ENCODE data around the gene PM20D2. TPM values are rescaled to one million over a fixed set of nuclear protein-coding genes. Genes with fewer than 3 reads are reported as not detected.

The PM20D2 gene
- total and polyA plus RNA-seq, 2 of the 13 experiments (the other 11 are each of a cell fraction or from before 2014, with no cell fraction given), result 13.3 to 26.3 TPM

DNA sequence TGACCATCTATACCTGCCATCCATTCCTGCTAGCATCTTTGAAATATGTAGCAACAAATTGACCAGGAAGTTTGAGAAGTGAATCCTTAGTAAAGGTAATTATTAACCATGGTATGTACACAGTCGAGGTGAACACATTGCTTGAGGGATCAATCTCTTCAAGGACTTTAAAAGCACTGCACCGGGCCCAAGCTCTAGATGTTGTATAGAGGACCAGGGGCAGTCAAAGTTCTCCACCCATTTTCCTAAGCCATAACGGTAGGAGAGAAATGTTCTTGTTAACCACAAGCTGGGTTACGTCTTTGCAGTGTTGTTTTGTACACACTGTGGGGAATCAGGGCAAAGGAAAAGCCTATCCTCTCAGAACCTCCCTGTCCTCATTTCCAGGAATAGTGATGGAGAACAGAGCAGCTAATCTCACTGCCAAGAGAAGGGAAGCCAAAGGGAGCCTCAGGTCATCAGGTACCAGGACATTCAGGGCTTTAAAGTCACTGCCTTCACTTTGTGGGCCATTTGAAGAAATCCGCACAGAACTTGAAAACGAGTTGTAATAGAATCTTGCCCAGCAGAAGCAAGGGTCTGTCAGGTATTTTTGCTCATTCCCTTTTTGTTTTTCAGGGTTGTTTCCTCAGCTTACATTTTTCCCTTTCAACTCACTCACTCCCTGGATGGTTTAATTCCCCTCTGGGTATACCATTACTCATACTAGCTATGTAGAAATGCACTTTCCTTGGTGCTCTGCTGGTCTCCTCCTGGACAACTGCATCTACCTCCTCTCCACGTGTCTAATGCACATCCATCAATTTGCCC lies 5.3 kb upstream of the PM20D2 start (continued):
- TF ChIP-seq, protein P1, sequence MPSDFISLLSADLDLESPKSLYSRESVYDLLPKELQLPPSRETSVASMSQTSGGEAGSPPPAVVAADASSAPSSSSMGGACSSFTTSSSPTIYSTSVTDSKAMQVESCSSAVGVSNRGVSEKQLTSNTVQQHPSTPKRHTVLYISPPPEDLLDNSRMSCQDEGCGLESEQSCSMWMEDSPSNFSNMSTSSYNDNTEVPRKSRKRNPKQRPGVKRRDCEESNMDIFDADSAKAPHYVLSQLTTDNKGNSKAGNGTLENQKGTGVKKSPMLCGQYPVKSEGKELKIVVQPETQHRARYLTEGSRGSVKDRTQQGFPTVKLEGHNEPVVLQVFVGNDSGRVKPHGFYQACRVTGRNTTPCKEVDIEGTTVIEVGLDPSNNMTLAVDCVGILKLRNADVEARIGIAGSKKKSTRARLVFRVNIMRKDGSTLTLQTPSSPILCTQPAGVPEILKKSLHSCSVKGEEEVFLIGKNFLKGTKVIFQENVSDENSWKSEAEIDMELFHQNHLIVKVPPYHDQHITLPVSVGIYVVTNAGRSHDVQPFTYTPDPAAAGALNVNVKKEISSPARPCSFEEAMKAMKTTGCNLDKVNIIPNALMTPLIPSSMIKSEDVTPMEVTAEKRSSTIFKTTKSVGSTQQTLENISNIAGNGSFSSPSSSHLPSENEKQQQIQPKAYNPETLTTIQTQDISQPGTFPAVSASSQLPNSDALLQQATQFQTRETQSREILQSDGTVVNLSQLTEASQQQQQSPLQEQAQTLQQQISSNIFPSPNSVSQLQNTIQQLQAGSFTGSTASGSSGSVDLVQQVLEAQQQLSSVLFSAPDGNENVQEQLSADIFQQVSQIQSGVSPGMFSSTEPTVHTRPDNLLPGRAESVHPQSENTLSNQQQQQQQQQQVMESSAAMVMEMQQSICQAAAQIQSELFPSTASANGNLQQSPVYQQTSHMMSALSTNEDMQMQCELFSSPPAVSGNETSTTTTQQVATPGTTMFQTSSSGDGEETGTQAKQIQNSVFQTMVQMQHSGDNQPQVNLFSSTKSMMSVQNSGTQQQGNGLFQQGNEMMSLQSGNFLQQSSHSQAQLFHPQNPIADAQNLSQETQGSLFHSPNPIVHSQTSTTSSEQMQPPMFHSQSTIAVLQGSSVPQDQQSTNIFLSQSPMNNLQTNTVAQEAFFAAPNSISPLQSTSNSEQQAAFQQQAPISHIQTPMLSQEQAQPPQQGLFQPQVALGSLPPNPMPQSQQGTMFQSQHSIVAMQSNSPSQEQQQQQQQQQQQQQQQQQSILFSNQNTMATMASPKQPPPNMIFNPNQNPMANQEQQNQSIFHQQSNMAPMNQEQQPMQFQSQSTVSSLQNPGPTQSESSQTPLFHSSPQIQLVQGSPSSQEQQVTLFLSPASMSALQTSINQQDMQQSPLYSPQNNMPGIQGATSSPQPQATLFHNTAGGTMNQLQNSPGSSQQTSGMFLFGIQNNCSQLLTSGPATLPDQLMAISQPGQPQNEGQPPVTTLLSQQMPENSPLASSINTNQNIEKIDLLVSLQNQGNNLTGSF (CRISPR knock-in tag; IDR thresholded peaks at IDR 0.05), result no peak
- TF ChIP-seq ZNF878 (CRISPR knock-in tag; IDR thresholded peaks at IDR 0.05) (no peak), PTBP1 (IDR thresholded peaks at IDR 0.05; ENCODE audit: low read depth, low read length, poor library complexity, severe bottlenecking) (no peak), MTA3 (CRISPR knock-in tag; IDR thresholded peaks at IDR 0.05) (no peak), HIVEP1 (CRISPR knock-in tag; IDR thresholded peaks at IDR 0.05) (no peak), ZNF235 (CRISPR knock-in tag; IDR thresholded peaks at IDR 0.05; ENCODE audit: borderline replicate concordance) (no peak)
- TF ChIP-seq, protein P2, sequence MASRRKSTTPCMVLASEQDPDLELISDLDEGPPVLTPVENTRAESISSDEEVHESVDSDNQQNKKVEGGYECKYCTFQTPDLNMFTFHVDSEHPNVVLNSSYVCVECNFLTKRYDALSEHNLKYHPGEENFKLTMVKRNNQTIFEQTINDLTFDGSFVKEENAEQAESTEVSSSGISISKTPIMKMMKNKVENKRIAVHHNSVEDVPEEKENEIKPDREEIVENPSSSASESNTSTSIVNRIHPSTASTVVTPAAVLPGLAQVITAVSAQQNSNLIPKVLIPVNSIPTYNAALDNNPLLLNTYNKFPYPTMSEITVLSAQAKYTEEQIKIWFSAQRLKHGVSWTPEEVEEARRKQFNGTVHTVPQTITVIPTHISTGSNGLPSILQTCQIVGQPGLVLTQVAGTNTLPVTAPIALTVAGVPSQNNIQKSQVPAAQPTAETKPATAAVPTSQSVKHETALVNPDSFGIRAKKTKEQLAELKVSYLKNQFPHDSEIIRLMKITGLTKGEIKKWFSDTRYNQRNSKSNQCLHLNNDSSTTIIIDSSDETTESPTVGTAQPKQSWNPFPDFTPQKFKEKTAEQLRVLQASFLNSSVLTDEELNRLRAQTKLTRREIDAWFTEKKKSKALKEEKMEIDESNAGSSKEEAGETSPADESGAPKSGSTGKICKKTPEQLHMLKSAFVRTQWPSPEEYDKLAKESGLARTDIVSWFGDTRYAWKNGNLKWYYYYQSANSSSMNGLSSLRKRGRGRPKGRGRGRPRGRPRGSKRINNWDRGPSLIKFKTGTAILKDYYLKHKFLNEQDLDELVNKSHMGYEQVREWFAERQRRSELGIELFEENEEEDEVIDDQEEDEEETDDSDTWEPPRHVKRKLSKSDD (CRISPR knock-in tag; IDR thresholded peaks at IDR 0.05; ENCODE audit: low read depth), result no peak
- TF ChIP-seq, protein P3, sequence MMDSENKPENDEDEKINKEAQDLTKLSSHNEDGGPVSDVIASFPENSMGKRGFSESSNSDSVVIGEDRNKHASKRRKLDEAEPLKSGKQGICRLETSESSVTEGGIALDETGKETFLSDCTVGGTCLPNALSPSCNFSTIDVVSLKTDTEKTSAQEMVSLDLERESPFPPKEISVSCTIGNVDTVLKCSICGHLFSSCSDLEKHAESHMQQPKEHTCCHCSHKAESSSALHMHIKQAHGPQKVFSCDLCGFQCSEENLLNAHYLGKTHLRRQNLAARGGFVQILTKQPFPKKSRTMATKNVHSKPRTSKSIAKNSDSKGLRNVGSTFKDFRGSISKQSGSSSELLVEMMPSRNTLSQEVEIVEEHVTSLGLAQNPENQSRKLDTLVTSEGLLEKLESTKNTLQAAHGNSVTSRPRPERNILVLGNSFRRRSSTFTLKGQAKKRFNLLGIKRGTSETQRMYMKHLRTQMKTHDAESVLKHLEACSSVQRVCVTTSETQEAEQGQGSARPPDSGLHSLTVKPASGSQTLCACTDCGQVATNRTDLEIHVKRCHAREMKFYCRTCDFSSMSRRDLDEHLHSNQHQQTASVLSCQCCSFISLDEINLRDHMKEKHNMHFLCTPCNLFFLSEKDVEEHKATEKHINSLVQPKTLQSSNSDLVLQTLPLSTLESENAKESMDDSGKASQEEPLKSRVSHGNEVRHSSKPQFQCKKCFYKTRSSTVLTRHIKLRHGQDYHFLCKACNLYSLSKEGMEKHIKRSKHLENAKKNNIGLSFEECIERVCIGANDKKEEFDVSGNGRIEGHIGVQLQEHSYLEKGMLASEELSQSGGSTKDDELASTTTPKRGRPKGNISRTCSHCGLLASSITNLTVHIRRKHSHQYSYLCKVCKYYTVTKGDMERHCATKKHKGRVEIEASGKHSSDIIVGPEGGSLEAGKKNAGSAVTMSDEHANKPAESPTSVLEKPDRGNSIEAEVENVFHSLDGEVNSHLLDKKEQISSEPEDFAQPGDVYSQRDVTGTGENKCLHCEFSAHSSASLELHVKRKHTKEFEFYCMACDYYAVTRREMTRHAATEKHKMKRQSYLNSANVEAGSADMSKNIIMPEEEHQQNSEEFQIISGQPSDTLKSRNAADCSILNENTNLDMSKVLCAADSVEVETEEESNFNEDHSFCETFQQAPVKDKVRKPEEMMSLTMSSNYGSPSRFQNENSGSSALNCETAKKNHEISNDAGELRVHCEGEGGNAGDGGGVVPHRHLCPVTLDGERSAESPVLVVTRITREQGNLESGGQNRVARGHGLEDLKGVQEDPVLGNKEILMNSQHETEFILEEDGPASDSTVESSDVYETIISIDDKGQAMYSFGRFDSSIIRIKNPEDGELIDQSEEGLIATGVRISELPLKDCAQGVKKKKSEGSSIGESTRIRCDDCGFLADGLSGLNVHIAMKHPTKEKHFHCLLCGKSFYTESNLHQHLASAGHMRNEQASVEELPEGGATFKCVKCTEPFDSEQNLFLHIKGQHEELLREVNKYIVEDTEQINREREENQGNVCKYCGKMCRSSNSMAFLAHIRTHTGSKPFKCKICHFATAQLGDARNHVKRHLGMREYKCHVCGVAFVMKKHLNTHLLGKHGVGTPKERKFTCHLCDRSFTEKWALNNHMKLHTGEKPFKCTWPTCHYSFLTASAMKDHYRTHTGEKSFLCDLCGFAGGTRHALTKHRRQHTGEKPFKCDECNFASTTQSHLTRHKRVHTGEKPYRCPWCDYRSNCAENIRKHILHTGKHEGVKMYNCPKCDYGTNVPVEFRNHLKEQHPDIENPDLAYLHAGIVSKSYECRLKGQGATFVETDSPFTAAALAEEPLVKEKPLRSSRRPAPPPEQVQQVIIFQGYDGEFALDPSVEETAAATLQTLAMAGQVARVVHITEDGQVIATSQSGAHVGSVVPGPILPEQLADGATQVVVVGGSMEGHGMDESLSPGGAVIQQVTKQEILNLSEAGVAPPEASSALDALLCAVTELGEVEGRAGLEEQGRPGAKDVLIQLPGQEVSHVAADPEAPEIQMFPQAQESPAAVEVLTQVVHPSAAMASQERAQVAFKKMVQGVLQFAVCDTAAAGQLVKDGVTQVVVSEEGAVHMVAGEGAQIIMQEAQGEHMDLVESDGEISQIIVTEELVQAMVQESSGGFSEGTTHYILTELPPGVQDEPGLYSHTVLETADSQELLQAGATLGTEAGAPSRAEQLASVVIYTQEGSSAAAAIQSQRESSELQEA (CRISPR knock-in tag; IDR thresholded peaks at IDR 0.05; ENCODE audit: not compliant biosample characterization), result no peak

Measured in HepG2 (cell line).